Large intestine (tissue), 3 donors: Measurements from ENCODE around the gene CFAP221. TPM values are rescaled to one million over a fixed set of nuclear protein-coding genes. Genes with fewer than 3 reads are reported as not detected.

Experiments
- DNase-seq, 2 donors: peaks; one replicate each; pipeline versions ENCODE4 v3.0.0 to v3.0.0-alpha.2; 2013
- H3K27ac ChIP-seq: one replicate; pipeline ENCODE4 v1.5.1; 2013; ENCODE audit warnings: low read length
- H3K27me3 ChIP-seq: 2 replicates; pipeline ENCODE4 v1.6.1; 2013; ENCODE audit warnings: low read length; ENCODE audit not compliant: control insufficient read depth, insufficient read depth
- H3K36me3 ChIP-seq: 2 replicates; pipeline ENCODE4 v1.6.1; 2013; ENCODE audit warnings: low read length; ENCODE audit not compliant: control insufficient read depth, insufficient read depth
- H3K4me1 ChIP-seq: one replicate; pipeline ENCODE4 v1.6.1; 2013; ENCODE audit warnings: low read length; ENCODE audit not compliant: control insufficient read depth, insufficient read depth
- H3K4me3 ChIP-seq: one replicate; pipeline ENCODE4 v1.5.1; 2013; ENCODE audit warnings: low read length
- H3K9me3 ChIP-seq: one replicate; pipeline ENCODE4 v1.6.1; 2013; ENCODE audit warnings: mild to moderate bottlenecking, low read depth, low read length, moderate library complexity; ENCODE audit not compliant: control insufficient read depth
- WGBS: methylation state at CpG from one replicate; pipeline ENCODE4 v1.1.5; 2013; ENCODE audit warnings: low lambda C conversion rate; ENCODE audit not compliant: insufficient coverage; 5-methylcytosine and 5-hydroxymethylcytosine counted together
- polyA plus RNA-seq: library from polyadenylated mRNA; unstranded; fragments of 120-200 nt; gene quantifications from one replicate; pipeline ENCODE4 v1.2.1, GENCODE V29; 2013

CFAP221 gene
- polyA plus RNA-seq, 1 donor: 28.5 TPM

GRCh38 chr2:119638685-119639554 is 94.7 kb downstream of the CFAP221 start:
- no peaks in the 10 kb centered on the region for H3K27me3 ChIP-seq
- no peak overlapping the region for H3K4me3 ChIP-seq
- H3K9me3 ChIP-seq: no peaks in the 10 kb centered on the region
- H3K36me3 ChIP-seq: peaks cover 5% of the 10 kb centered on the region
- no peaks in the 10 kb centered on the region for H3K4me1 ChIP-seq
- peak in 1 of 2 donors; percentile 16 for DNase-seq
- H3K27ac ChIP-seq: no peak overlapping the region
- WGBS: no CpG with 5 or more reads among the region's 19 CpGs

DNA sequence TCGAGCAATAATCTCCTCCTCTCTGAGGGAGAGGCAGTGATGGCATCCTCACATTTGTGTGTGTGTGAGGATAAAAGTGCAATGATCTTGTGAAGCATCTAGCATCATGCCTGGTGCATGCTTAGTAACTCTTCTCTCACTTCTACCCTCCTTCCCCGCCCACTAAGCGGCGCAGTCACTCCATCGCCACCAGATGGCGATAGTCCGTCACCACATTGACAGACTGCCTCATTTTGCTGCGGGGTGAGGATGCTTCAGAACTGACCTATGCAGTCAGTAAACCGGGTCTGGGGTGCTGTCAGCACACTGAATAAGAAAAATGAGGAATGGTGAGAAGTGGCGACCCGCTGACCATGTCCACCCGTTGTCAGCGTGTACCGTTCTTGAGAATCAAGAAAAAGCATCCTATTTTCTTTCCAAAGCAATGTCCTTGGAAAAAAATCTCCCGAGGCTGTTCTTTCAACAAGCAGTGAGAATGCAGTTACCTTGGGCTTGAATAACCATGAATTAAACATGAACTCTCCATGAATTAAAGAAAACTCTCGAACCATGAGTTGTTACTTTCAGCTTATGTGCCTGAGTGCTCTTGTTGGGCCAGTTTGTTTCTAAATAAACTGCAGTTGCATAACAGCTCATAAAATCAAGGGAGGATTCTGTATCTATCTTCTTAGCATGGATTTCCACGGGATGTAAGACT is 97.5 kb downstream of the CFAP221 start:
- 50% methylated on average over 2 of the region's 17 CpGs for whole genome bisulfite sequencing
- no peaks in the 10 kb centered on the region for H3K4me1 ChIP-seq
- peak; percentile 47 to 61 for DNase-seq

GRCh38 chr2:119644186-119644585 is 99.9 kb downstream of the CFAP221 start:
- no peak for DNase-seq
- Histone ChIP-seq H3K36me3 (no peaks in the 10 kb centered on the region), H3K4me3 (no peak overlapping the region), H3K27ac (no peak overlapping the region), H3K4me1 (no peaks in the 10 kb centered on the region), H3K27me3 (no peaks in the 10 kb centered on the region), H3K9me3 (no peaks in the 10 kb centered on the region)
- WGBS: no CpG with 5 or more reads among the region's 3 CpGs

More for the DNA sequence above, 97.5 kb downstream of the CFAP221 start:
- H3K36me3 ChIP-seq: no peaks in the 10 kb centered on the region
- no peak overlapping the region for H3K4me3 ChIP-seq
- no peaks in the 10 kb centered on the region for H3K27me3 ChIP-seq
- no peaks in the 10 kb centered on the region for H3K9me3 ChIP-seq
- H3K27ac ChIP-seq: no peak overlapping the region

GRCh38 chr2:119645173-119645855 is 101.1 kb downstream of the CFAP221 start:
- no peaks in the 10 kb centered on the region for H3K9me3 ChIP-seq
- H3K27me3 ChIP-seq: no peaks in the 10 kb centered on the region
- H3K4me1 ChIP-seq: no peaks in the 10 kb centered on the region
- no peak overlapping the region for H3K4me3 ChIP-seq
- peaks cover 2% of the 10 kb centered on the region for H3K36me3 ChIP-seq
- 80% methylated on average over 3 of the region's 3 CpGs for WGBS
- no peak overlapping the region for H3K27ac ChIP-seq
- DNase-seq: no peak

- Histone ChIP-seq H3K27ac (no peak overlapping the region), H3K4me1 (no peaks in the 10 kb centered on the region), H3K4me3 (no peak overlapping the region), H3K27me3 (no peaks in the 10 kb centered on the region), H3K9me3 (no peaks in the 10 kb centered on the region), H3K36me3 (peaks cover 2% of the 10 kb centered on the region)
- DNase-seq: no peak
- WGBS: no CpG with 5 or more reads among the region's 3 CpGs
Measured at GRCh38 chr2:119646149-119646548, 101.9 kb downstream of the CFAP221 start.

DNA sequence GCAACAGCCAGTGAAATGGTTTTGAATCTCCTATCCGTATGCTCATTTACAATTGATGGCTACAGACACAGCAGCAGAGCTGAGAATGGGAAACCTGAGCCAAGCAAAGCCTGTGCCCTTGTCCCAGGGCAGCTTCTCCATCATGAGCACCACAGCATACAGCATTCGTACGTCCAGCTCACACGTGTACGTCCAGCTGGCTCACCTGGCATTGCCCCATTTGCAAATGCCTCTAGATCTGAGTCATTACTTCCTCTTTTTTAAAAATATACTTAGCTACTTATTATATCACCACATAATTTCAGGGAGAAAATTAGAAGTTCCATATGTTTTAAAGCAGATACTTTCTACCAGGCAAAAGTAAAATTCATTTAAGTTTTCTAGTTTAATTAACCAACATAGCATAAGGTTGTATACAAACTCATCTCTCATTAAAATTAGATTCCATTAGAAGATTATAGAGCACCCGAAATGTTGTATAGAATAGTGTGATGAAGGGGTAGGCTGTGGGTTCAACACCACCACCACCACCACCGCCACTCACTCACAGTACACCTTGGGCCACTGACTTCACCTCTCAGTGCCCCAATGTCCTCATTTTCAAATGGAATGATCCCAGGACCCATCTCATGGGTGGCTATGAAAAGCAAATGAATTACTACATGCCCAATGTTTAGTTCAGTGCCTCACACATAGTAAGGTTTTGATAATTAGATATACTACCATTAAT is 103.4 kb downstream of the CFAP221 start:
- H3K27ac ChIP-seq: no peak overlapping the region
- WGBS: 100% methylated on average over 1 of the region's 7 CpGs
- H3K4me1 ChIP-seq: no peaks in the 10 kb centered on the region
- H3K36me3 ChIP-seq: peaks cover 2% of the 10 kb centered on the region
- no peaks in the 10 kb centered on the region for H3K9me3 ChIP-seq
- no peak for DNase-seq
- H3K4me3 ChIP-seq: no peak overlapping the region
- no peaks in the 10 kb centered on the region for H3K27me3 ChIP-seq

GRCh38 chr2:119649364-119649917 is 105.2 kb downstream of the CFAP221 start:
- Histone ChIP-seq H3K9me3 (no peaks in the 10 kb centered on the region), H3K4me1 (no peaks in the 10 kb centered on the region), H3K36me3 (peaks cover 2% of the 10 kb centered on the region), H3K27ac (no peak overlapping the region), H3K27me3 (no peaks in the 10 kb centered on the region), H3K4me3 (no peak overlapping the region)
- WGBS: 100% methylated on average over 1 of the region's 5 CpGs
- no peak for DNase-seq

DNA sequence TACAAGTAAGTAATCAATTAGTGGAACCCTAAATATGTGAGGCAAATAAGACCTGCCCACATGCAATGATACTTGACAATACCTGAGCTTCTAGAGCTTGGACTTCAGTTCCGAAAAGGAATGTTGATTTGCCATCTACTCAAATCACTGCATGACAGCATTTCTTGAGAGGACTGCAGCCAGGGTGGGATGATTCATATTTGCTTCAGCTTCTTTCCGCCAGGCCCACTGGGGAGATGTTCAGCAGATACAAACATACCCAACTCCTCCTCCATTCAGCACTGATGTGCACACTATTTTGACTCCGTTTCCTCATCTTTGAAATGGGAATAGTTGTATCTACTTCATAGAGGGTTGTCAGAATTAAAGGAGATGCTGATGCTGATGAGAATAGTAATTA is 106.0 kb downstream of the CFAP221 start:
- no peaks in the 10 kb centered on the region for H3K27me3 ChIP-seq
- no peaks in the 10 kb centered on the region for H3K4me1 ChIP-seq
- H3K9me3 ChIP-seq: no peaks in the 10 kb centered on the region
- no peak overlapping the region for H3K27ac ChIP-seq
- H3K36me3 ChIP-seq: peaks cover 2% of the 10 kb centered on the region
- H3K4me3 ChIP-seq: no peak overlapping the region
- no peak for DNase-seq
- 100% methylated on average over 1 of the region's 3 CpGs for WGBS

- H3K4me1 ChIP-seq: no peaks in the 10 kb centered on the region
- no peaks in the 10 kb centered on the region for H3K9me3 ChIP-seq
- H3K27me3 ChIP-seq: no peaks in the 10 kb centered on the region
- H3K27ac ChIP-seq: no peak overlapping the region
- WGBS: no CpG with 5 or more reads among the region's 2 CpGs
- H3K4me3 ChIP-seq: no peak overlapping the region
- DNase-seq: no peak
- peaks cover 2% of the 10 kb centered on the region for H3K36me3 ChIP-seq
Measured at GRCh38 chr2:119650846-119651370, 106.7 kb downstream of the CFAP221 start.
